RWPE2 (cell line): ENCODE results near the gene FAM228B.
A peak's percentile ranks its signal among the peaks of the same experiment; 100 is the strongest.

ENCODE experiments used
- ATAC-seq: fragments of 200-7000 bp; cut with Tn5 transposase; 3 replicates; pipeline ENCODE4 v1.9.1; 2021; ENCODE audit warnings: low read depth
- DNase-seq: peaks from one replicate; pipeline ENCODE4 v3.0.0-alpha.2; 2020; ENCODE audit warnings: low spot score
- H3K27ac ChIP-seq: fragments of 450-650 bp; 2 replicates; pipeline ENCODE4 v1.5.1; 2017; ENCODE audit warnings: mild to moderate bottlenecking; ENCODE audit not compliant: poor library complexity, severe bottlenecking
- H3K27me3 ChIP-seq: fragments of 250-450 bp; sonication (Bioruptor Pico); 2 replicates; pipeline ENCODE4 v1.5.1; 2021; ENCODE audit warnings: mild to moderate bottlenecking, moderate library complexity; ENCODE audit not compliant: insufficient read depth, poor library complexity, severe bottlenecking
- H3K36me3 ChIP-seq: fragments of 250-450 bp; sonication (Bioruptor Pico); 2 replicates; pipeline ENCODE4 v1.5.1; 2020; ENCODE audit warnings: low read depth, mild to moderate bottlenecking, moderate library complexity
- H3K4me1 ChIP-seq: fragments of 250-450 bp; sonication (Bioruptor Pico); 2 replicates; pipeline ENCODE4 v1.5.1; 2021; ENCODE audit warnings: mild to moderate bottlenecking, moderate library complexity; ENCODE audit not compliant: insufficient read depth, poor library complexity, severe bottlenecking
- H3K4me3 ChIP-seq: fragments of 250-450 bp; sonication (Bioruptor Pico); 2 replicates; pipeline ENCODE4 v1.5.1; 2021; ENCODE audit warnings: mild to moderate bottlenecking, moderate library complexity; ENCODE audit not compliant: severe bottlenecking
- H3K9me3 ChIP-seq: fragments of 250-450 bp; sonication (Bioruptor Pico); 2 replicates; pipeline ENCODE4 v1.5.1; 2021; ENCODE audit warnings: mild to moderate bottlenecking, moderate library complexity; ENCODE audit not compliant: severe bottlenecking
- CTCF ChIP-seq: fragments of 450-650 bp; IDR thresholded peaks from one replicate; pipeline ENCODE4 v1.5.1; 2017; ENCODE audit warnings: mild to moderate bottlenecking, moderate library complexity; ENCODE audit not compliant: poor library complexity, severe bottlenecking

Gene FAM228B

GRCh38 chr2:24174851-24175277 is 51.6 kb downstream of the FAM228B start, which contains the start of gene FAM228A:
FAM228A (plus strand) TSS chr2:24175053; CDS start chr2:24175481, 428 bp downstream.
- DNase-seq (no peak), ATAC-seq (peak; percentile 52)
- no peaks in the 10 kb centered on the region for H3K36me3 ChIP-seq
- TF ChIP-seq CTCF, result no peak
- peak within 1 kb of the TSS; percentile 9 for H3K27ac ChIP-seq
- H3K4me1 ChIP-seq, result no peaks in the 10 kb centered on the region
- no peaks in the 10 kb centered on the region for H3K9me3 ChIP-seq
- H3K27me3 ChIP-seq, result no peaks in the 10 kb centered on the region
- H3K4me3 ChIP-seq, result peak within 1 kb of the TSS; percentile 31

GRCh38 chr2:24175631-24176187 is 52.4 kb downstream of the FAM228B start:
- no peak for TF ChIP-seq CTCF
- Histone ChIP-seq H3K27me3 (no peaks in the 10 kb centered on the region), H3K36me3 (no peaks in the 10 kb centered on the region), H3K9me3 (no peaks in the 10 kb centered on the region), H3K27ac (peak overlapping the region; percentile 9), H3K4me1 (no peaks in the 10 kb centered on the region), H3K4me3 (peak overlapping the region; percentile 31)
- DNase-seq (no peak), ATAC-seq (peak; percentile 68)

GRCh38 chr2:24176326-24176725 is 53.1 kb downstream of the FAM228B start:
- no peak for ATAC-seq
- Histone ChIP-seq H3K4me1 (no peaks in the 10 kb centered on the region), H3K27ac (no peak overlapping the region), H3K9me3 (no peaks in the 10 kb centered on the region), H3K27me3 (no peaks in the 10 kb centered on the region), H3K4me3 (no peak overlapping the region), H3K36me3 (no peaks in the 10 kb centered on the region)
- DNase-seq, result no peak
- no peak for TF ChIP-seq CTCF

DNA sequence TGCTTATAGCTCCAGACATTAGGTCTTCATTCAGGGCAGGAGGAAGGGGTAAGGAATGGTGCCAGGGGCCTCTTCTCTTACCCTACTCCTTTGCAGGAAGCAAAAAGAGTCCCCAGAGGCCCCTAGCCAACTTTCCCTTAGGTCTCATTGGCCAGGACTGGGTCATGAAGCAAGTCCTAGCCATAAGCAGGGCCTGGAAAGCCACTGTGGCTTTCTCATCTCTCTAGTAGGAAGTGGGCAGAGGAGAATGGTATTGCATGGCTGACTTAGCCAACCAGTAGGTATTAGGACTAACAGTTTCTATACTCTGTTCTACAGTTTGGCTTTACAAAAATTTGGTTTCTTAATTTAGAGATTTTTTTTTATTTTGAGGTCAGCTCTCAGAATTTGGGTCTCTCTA is 56.4 kb downstream of the FAM228B start:
- H3K4me3 ChIP-seq, result no peak overlapping the region
- DNase-seq (no peak), ATAC-seq (no peak)
- no peaks in the 10 kb centered on the region for H3K9me3 ChIP-seq
- no peak for TF ChIP-seq CTCF
- H3K27ac ChIP-seq, result no peak overlapping the region
- no peaks in the 10 kb centered on the region for H3K36me3 ChIP-seq
- H3K27me3 ChIP-seq, result no peaks in the 10 kb centered on the region
- H3K4me1 ChIP-seq, result no peaks in the 10 kb centered on the region

DNA sequence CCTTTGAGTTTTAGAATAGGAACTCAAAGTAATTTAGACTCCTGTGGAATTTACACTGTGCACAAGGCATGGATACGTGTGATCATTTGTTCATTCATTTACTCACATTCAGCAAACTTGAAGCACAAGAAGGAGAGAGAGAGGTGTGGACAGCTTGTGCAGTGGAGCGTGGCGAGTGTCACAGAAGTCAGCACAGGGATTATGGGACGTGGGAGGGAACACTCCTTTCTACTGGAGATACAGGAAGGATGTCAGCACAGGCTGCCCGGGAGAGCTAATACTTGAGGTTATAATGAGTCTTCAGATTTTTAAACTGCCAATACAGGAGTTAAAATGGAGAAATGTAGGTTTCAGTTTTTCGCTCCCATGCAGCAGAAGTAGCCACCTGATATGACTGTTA is 58.6 kb downstream of the FAM228B start:
- H3K9me3 ChIP-seq, result no peaks in the 10 kb centered on the region
- no peaks in the 10 kb centered on the region for H3K36me3 ChIP-seq
- no peak for ATAC-seq
- no peaks in the 10 kb centered on the region for H3K4me1 ChIP-seq
- H3K27me3 ChIP-seq, result no peaks in the 10 kb centered on the region
- no peak overlapping the region for H3K4me3 ChIP-seq
- no peak for TF ChIP-seq CTCF
- DNase-seq, result no peak
- no peak overlapping the region for H3K27ac ChIP-seq
